Suprapubic skin (tissue), 4 donors: ENCODE data around the gene SNX14. TPM values are rescaled to one million over a fixed set of nuclear protein-coding genes. Genes with fewer than 3 reads are reported as not detected.

Experiments used
- DNase-seq, 2 donors: peaks; one replicate each; pipeline ENCODE4 v3.0.0-alpha.2; 2019; ENCODE audit warnings: low spot score in 2 of 2
- H3K27ac ChIP-seq: fragments of 200-600 bp; sonication (generic); one replicate; pipeline ENCODE4 v1.5.1; 2019
- H3K27me3 ChIP-seq: fragments of 200-600 bp; sonication (generic); one replicate; pipeline ENCODE4 v1.5.1; 2019
- H3K36me3 ChIP-seq: fragments of 200-600 bp; sonication (generic); one replicate; pipeline ENCODE4 v1.5.1; 2019
- H3K4me1 ChIP-seq: fragments of 200-600 bp; sonication (generic); one replicate; pipeline ENCODE4 v1.5.1; 2019
- H3K4me3 ChIP-seq: fragments of 200-600 bp; sonication (generic); one replicate; pipeline ENCODE4 v1.5.1; 2019; ENCODE audit warnings: mild to moderate bottlenecking
- H3K9me3 ChIP-seq: fragments of 200-600 bp; sonication (generic); one replicate; pipeline ENCODE4 v1.5.1; 2019
- CTCF ChIP-seq, 2 donors: fragments of 200-600 bp in 1 of 2; fragments of 450-650 bp in 1 of 2; sonication (generic) in 1 of 2; IDR thresholded peaks; one replicate each; pipeline ENCODE4 v1.5.1; 2016 to 2019; ENCODE audit warnings: antibody characterized with exemption in 2 of 2, mild to moderate bottlenecking in 1 of 2, moderate library complexity in 1 of 2
- EP300 ChIP-seq: sonication (generic); formaldehyde crosslinking; IDR thresholded peaks from one replicate; pipeline ENCODE4 v1.6.1; 2017; ENCODE audit warnings: antibody characterized with exemption
- POLR2A ChIP-seq, 2 donors: fragments of 450-650 bp; IDR thresholded peaks; one replicate each; pipeline ENCODE4 v1.6.1; 2017; ENCODE audit warnings: antibody characterized with exemption in 2 of 2, mild to moderate bottlenecking in 2 of 2, moderate library complexity in 2 of 2
- POLR2AphosphoS5 ChIP-seq, 3 donors: sonication (generic); formaldehyde crosslinking; IDR thresholded peaks; one replicate each; pipeline ENCODE4 v1.6.1; 2017; ENCODE audit warnings: antibody characterized with exemption in 3 of 3
- WGBS: methylation state at CpG from one replicate; pipeline ENCODE4 v1.1.5; 2018; 5-methylcytosine and 5-hydroxymethylcytosine counted together
- total RNA-seq, 4 donors: library from RNA; depleted of rRNA; stranded (reverse); fragments of >200 nt; gene quantifications; one replicate each; pipeline ENCODE4 v1.1.0, GENCODE V29; 2016

The SNX14 gene
- total RNA-seq, 4 donors from 2014 or later = 30.3 to 125 (median 47.8) TPM

- H3K27me3 ChIP-seq = no peaks in the 10 kb centered on the region
- TF ChIP-seq POLR2AphosphoS5 (IDR thresholded peaks at IDR 0.05) (no peak), CTCF (IDR thresholded peaks at IDR 0.05) (no peak), EP300 (no peak), POLR2A (IDR thresholded peaks at IDR 0.05) (no peak)
- DNase-seq = no peak
- no peaks in the 10 kb centered on the region for H3K36me3 ChIP-seq
- H3K4me1 ChIP-seq = peaks cover 10% of the 10 kb centered on the region
- H3K27ac ChIP-seq = no peak overlapping the region
- 62% methylated on average over 2 of the region's 2 CpGs for WGBS
- H3K4me3 ChIP-seq = no peak overlapping the region
- no peaks in the 10 kb centered on the region for H3K9me3 ChIP-seq
Measured at GRCh38 chr6:85469276-85470022, 124.2 kb downstream of the SNX14 start.

- TF ChIP-seq CTCF (IDR thresholded peaks at IDR 0.05) (no peak), EP300 (no peak)
- Histone ChIP-seq H3K36me3 (no peaks in the 10 kb centered on the region), H3K27ac (no peak overlapping the region), H3K9me3 (no peaks in the 10 kb centered on the region), H3K4me3 (no peak overlapping the region), H3K4me1 (peaks cover 14% of the 10 kb centered on the region), H3K27me3 (no peaks in the 10 kb centered on the region)
- DNase-seq = no peak
Measured at GRCh38 chr6:85468326-85468725, 125.3 kb downstream of the SNX14 start.

- WGBS = 78% methylated on average over 2 of the region's 2 CpGs
- DNase-seq = no peak
- no peak for TF ChIP-seq POLR2A (IDR thresholded peaks at IDR 0.05)
- peaks cover 24% of the 10 kb centered on the region for H3K4me1 ChIP-seq
- H3K27me3 ChIP-seq = no peaks in the 10 kb centered on the region
- no peak overlapping the region for H3K4me3 ChIP-seq
- no peaks in the 10 kb centered on the region for H3K36me3 ChIP-seq
- H3K27ac ChIP-seq = no peak overlapping the region
- no peaks in the 10 kb centered on the region for H3K9me3 ChIP-seq
Measured at GRCh38 chr6:85465762-85466161, 127.9 kb downstream of the SNX14 start.

GRCh38 chr6:85464722-85465150, 128.9 kb downstream of the SNX14 start:
- no peaks in the 10 kb centered on the region for H3K9me3 ChIP-seq
- peaks cover 26% of the 10 kb centered on the region for H3K4me1 ChIP-seq
- H3K27me3 ChIP-seq = no peaks in the 10 kb centered on the region
- TF ChIP-seq POLR2A (IDR thresholded peaks at IDR 0.05) (no peak), CTCF (IDR thresholded peaks at IDR 0.05) (no peak), EP300 (no peak), POLR2AphosphoS5 (IDR thresholded peaks at IDR 0.05) (no peak)
- no peaks in the 10 kb centered on the region for H3K36me3 ChIP-seq
- H3K27ac ChIP-seq = peak overlapping the region; percentile 4
- no peak overlapping the region for H3K4me3 ChIP-seq
- 42% methylated on average over 4 of the region's 4 CpGs for WGBS
- no peak for DNase-seq

GRCh38 chr6:85464260-85464644, 129.4 kb downstream of the SNX14 start:
- peak overlapping the region; percentile 4 for H3K27ac ChIP-seq
- no peak for DNase-seq
- no peaks in the 10 kb centered on the region for H3K36me3 ChIP-seq
- H3K4me1 ChIP-seq = peaks cover 26% of the 10 kb centered on the region
- no peak overlapping the region for H3K4me3 ChIP-seq
- 39% methylated on average over 4 of the region's 4 CpGs for WGBS
- H3K9me3 ChIP-seq = no peaks in the 10 kb centered on the region
- H3K27me3 ChIP-seq = no peaks in the 10 kb centered on the region
- TF ChIP-seq CTCF (IDR thresholded peaks at IDR 0.05) (no peak), POLR2AphosphoS5 (IDR thresholded peaks at IDR 0.05) (peak in 1 of 3 donors; percentile 37)
